ENCODE results near the gene OR2F2.

OR2F2 gene, protein sequence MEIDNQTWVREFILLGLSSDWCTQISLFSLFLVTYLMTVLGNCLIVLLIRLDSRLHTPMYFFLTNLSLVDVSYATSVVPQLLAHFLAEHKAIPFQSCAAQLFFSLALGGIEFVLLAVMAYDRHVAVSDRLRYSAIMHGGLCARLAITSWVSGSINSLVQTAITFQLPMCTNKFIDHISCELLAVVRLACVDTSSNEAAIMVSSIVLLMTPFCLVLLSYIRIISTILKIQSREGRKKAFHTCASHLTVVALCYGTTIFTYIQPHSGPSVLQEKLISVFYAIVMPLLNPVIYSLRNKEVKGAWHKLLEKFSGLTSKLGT

DNA sequence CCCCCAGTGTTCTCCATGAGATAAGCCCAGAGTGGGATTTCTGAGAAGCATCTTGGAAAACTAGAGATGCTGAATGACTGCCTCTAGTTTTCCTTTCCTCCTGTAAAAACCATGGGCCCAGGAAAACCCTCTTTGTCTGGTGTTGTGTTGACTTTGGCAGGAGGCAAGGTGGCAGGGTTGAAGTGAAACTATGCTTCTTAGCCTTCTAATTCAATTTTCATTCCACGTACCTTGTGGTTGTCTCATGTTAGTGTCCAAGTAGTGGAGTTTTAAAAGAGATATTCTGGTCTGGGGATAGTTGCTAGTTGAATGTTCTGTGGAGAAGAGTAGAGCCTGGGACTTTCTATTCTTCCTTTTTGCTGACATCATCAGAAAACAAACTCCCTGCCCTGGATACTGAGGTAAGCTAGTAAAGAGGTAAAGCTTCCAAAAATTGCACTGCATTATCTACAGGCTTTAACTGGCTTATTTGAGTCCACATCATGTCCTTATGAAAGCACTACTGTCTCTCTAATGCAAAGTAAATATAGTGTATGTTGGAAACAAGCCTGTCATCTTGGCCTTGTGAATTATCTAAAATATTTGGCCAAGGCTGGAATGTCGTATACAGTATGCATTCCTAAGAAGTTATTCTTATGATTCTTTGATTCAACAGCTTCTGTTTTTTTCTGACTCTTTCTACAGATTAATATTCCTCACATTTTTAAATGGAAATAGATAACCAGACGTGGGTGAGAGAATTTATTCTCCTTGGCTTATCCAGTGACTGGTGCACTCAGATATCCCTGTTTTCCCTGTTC is at the start of gene OR2F2:
Gene OR2F2 (plus strand): TSS at position 708 of the 800 bp plus-strand sequence. CDS start 0 bp downstream, at position 708.
- DNase-seq, result peak; percentile 70

DNA sequence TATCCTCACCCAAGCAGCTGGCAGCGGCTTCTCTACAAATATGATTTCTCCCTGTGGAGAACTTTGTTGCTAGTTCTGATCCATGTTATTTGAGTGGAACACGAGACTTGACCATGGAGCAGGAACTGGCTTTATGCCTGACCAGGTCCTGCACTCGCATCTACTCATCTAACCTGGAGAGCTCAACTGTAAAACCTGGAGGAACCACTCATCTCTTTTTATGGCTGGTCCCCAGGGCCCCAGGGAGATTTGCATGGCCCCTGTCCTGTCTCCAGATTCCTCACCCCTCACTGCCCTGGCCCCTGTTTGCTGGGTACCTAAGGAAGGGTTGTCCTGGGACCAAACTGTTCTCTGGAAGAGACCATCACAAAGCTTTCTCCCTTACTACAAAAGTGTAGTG is 49.1 kb upstream of the OR2F2 start:
- DNase-seq, result no peak

DNA sequence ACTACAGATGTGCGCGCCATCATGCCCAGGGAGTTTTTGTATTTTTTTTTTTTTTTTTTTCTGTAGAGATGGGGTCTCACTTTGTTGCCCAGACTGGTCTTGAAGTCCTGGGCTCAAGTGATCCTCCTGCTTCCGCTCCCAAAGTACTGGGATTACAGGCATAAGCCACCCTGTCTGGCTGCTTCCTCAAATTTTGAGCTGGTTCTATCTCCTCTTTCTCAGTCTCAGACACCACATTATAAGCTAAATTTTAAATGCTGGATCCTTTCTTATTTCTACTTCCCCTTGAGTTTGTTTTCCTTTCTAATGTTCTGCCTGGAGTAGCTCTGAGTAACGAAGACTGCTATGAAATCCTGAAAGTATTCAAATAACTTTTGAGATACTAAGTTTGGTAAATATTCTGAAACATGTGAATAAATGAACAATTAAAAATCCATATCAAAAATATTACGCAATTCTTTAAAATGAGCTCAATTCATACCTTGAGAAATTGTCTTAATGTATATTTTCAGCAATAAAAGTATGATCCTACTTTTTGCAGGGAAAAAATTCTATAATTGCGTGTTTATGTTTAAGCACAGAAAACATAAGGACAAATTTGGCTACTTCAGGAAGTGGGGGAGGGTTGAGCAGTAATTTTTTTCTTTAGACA is 48.1 kb upstream of the OR2F2 start:
- DNase-seq, result no peak

DNA sequence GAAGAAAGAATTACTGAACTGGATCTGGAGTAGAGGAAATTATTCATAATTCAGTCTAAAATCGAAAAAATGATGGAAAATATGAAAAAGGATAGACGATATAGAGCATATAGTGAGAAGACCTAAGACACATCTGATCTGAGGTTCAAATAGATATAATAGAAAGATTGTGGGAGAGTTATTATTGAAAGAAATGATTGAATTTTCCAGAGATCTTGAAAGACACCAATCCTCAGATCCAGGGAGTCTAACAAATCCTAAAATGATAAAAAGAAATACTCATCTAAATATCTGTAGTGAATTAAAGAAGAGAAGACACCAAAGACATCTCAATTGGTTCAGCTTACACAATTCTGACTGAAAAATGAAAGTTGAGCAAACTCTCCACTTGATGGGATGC is 46.0 kb upstream of the OR2F2 start:
- no peak for DNase-seq

DNA sequence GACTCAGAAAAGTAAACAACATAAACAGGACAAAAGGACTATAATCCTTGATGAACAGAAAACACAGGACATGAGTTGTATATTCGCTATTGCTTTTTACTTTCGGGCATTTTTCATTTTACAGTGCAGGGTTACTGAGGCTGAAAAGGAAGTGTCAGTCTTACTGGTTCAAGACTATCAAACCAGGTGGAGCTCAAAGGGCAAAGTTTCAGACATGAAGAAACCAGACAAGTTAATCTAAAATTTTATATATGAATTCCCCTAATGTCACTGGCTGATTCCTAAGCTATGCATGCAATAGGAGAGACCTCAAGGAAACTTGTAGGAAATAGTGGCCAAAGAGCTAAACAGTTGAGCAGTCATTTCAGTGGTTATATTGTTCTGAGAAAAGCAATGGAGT is 44.5 kb upstream of the OR2F2 start:
- DNase-seq, result no peak

DNA sequence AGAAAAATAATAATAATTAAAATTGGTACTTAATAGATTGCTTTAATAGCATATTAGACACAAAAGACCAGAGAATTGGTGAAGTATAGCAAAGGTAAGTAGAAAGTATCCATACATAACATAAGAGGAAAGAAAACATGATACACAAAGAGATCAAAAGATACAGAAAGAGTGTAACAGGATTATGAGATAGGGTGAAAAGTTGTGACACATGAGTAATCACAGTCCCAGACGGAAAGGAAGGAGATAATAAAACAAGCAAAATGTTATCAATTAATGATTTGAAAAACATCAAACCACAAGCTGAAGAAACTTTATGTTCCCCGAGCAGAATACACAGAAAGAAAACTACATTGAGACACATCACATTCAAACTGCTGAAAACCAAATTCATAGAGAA is 43.6 kb upstream of the OR2F2 start:
- no peak for DNase-seq

DNA sequence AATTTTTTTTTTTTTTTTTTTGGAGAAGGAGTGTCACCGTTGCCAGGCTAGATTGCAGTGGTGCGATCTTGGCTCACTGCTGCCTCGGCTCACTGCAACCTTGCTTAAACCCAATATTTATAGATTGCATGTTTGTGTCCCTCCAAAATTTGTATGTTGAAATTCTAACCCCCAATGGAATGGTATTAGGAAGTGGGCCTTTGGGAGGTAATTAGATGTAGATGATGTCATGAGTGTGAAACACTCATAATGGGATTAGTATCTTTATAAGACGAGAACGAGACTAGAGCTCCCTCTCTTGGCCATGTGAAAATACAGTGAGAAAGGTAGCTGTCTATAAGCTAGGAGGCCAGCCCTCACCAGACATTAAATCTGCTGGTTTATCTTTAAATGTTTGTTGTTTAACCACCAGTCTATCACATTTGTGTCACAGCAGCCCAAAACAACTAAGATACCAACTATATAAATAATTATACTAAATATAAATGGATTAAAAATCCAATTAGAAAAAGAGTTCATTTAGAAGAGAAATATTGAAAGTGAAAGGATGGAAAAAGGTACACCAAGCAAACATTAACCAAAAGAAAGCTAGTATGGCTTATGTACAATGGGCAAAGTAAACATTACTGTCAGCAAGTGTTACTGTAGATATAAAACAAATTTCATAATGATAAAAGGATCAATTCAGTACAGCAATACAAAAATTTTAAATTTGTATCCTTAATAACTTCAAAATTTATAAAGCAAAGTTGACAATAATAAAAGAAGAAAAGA is 42.3 kb upstream of the OR2F2 start:
- peak; percentile 38 for DNase-seq

DNA sequence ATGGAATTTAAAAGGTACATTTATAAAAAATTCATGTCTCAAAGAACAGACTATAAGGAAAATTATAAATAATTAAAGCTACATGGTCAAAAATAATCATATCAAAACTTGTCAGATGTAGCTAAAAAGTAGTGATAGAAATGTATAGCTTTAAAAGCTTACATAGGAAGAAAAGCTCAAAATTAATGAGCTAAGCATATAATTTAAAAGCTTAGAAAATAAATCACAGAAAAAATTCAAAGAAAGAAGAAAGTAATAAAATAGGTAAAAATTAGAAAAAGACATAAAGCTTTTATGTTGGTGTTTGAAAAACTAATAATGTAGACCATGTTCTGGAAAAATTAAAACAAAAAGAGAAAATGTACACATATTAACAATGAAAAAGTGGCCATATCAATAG is 38.4 kb upstream of the OR2F2 start:
- no peak for DNase-seq

DNA sequence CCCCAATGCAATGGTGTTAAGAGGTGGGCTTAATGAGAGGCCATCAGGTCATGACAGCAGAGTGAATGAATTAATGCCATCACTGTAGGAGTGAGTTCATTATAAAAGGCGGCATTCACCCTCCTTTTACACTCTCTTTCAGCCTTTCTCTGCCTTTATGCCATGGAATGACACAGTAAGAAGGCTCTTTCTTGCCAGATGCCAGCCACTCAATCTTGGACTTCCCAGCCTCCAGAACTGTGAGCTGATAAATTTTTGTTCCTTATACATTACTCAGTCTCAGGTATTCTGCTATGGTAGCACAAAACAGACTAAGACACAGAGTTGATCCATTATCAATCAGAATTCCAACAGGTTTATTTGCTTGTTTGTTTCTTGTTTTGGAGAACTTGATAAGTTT is 36.2 kb upstream of the OR2F2 start:
- DNase-seq, result no peak

DNA sequence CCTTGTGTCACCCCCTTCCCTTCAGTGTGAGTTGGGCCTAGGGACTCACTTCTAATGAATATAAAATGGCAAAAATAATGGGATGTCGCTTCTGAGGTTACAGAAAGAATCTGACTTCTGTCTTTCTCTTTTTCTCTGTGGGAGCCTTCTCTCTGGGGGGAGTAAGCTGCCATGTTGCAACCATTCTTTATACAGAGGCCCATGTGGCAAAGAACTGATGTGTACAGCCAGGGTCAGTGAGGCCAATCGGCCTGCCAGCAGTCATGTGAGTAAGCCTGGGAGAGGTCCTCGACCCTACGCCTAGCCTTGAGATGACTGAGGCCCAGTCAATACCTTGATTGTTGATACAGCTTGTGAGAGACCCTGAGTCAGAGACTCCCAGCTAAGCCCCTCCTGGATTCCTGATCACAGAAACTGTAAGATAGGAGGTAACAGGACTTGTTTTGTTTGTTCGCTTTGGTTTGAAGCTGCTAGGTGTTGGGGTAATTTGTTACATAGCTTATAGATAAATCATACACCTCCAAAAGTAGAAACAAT is 34.7 kb upstream of the OR2F2 start:
- DNase-seq, result peak; percentile 10

DNA sequence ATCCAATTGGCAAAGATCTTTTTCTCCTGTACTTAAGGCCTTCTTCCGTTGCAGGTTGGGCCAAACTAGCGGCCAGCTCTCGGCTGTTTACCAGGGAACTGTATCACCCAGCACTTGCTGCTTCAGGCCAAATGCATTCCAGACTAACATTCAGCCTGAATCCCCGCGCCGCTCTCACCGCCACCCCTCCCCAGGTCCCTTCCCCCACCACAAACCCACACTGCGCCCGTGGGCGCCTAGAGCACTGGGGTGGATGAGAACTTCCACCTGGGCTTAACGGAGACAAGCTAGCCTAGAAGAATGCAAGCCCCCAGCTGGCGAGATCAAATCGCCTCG is 33.7 kb upstream of the OR2F2 start:
- DNase-seq, result peak; percentile 48

DNA sequence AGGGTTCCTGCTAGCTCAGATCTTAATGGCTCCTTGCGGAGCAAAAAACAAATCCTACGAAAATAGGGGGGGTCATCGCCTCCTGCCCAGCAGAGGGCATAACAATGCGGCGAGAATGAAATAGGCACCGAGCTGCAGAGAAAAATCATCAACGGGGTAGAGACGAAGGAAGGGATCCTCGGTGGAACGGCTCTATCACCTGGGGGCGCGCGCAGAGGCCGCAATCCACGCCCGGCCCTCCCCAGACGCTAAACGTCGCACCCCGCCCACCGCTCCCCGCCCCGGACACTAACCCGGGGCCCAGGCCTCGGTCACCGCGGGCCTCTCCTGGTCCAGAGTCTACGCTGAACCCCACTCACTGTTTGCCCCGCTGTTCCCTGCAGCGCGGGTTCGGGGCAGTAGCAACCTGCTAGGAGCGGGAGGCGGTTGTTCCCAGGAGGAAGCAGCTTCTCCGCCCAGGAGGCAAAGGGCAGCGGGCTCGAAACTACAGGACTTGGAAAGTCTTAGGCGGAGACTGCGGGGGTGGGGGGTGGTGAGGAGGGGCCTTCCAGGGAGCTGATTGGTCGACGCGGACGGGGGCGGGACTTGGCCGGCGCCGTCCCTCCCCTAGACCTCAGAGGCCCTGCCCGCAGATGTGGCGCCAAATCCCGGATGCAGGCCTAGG is 33.2 kb upstream of the OR2F2 start, which contains the start of gene TCAF1:
Gene TCAF1 (minus strand): TSS at position 509 of the 664 bp plus-strand sequence. CDS start 25,568 bp downstream, outside the sequence.
- DNase-seq, result peak; percentile 95

DNA sequence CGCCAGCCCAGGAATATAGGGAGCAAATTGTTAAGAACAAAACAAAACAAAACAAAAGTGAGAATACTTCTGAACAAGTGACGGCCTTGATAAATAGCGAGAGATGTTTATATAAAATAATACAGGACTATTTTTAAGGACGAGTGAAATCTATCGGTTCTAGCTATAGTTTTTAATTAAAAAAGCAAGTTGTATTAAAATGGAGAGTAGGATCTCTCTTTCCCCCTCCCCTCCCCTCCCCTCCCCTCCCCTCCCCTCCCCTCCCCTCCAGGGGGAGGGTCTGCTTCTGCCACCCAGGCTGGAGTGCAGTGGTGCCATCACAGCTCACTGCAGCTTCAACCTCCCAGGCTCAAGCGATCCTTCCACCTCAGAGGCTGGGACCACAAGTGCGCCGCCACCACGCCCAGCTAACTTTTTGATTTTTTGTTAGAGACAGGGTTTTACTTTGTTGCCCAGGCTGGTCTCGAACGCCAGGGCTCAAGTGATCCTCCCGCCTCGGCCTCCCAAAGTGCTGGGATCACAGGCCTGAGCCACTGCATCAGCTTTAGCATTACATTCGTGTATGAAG is 32.6 kb upstream of the OR2F2 start:
- DNase-seq, result no peak

DNA sequence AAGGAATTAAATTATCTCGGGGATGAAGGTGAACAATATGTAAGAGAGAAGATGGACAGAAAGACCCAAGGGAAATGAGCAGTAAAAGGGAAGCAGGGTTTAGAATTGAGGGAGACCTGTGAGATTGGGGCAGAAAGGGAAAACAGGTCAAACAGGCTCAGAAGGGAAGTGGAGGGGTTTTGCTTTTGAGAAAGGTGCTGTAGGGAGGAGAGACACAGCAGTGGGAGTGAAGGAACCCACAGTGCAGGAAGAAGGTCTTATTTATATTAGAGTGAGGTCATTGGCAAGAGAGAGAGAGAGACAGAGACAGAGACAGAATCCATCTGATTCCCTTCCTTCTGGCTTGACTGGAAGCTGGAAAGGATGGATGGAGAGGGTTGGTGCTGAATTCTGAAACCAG is 29.5 kb upstream of the OR2F2 start:
- DNase-seq, result no peak

DNA sequence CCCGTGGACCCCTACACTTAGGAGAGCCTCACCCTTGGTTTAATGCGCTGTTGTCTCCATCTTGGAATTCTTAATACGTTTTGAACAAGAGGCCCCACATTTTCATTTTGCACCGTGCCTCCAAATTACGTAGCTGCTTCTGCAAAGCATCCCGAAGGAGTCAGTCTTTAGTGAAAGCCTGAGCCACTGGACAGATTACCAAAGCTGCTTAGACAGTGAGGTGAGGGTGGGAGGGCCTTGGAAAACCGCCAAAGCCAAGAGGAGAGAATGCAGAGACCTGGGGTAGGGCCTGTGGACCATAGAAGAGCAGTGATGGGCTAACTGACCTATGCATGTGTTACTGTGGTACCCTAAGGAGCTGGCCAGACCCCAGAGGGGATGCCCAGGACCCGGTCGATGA is 28.9 kb upstream of the OR2F2 start:
- no peak for DNase-seq

DNA sequence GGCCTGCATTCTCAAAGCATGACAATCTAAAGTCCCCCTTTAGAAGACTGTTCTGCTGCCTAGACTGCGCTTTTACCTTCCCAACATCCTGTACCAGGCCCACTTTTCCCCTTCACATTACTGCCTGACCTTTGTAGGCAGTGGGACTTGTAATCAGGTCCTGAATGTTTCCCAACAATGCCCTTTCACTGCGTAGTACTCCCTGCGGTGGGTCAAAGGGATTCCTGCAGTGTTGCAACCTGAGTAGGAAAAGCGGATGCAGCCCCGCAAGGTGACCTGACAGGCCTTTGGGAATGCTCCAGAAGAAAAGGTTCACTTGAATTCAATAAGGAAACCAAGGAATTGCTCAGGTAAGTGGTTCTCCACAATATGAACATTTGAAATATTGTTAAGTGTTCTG is 28.1 kb upstream of the OR2F2 start:
- no peak for DNase-seq

DNA sequence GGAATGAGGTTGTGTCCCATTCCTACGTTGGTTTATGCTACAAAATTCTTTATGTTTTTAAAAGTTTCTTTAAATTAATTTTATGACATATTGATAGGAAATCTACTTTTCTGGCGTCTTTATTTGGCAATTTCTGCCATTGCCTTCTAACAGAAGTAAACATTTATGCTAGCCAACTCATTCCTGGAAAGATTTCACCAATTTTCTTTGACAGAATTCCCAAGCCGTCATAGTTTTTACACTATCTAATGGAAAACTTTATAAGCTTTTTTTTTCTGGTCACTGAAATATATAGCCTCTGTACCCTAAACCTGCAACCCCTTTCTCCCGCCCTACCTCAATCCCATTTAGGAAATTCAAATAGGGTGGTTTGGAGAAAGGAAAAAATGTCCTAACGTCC is 26.9 kb upstream of the OR2F2 start:
- DNase-seq, result no peak

DNA sequence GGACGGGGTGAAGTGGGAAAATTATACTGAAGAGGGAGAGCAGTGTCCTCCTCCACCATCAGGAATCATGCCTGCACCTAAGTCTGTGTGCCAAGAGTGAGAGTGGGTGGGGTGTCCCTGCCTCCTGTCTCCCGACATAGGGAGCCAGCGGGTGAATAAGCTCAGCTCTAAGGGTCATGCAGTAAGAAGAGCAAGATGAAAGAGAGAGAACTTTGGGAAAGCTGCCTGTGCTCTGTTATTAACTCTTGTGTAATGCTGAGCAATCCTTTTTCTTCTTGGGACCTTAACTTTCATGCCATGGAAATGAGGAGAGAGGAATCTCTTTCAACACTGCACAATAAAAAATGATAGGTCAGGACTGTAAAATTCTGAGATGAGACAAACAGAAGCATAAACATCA is 25.2 kb upstream of the OR2F2 start:
- DNase-seq, result peak; percentile 22

DNA sequence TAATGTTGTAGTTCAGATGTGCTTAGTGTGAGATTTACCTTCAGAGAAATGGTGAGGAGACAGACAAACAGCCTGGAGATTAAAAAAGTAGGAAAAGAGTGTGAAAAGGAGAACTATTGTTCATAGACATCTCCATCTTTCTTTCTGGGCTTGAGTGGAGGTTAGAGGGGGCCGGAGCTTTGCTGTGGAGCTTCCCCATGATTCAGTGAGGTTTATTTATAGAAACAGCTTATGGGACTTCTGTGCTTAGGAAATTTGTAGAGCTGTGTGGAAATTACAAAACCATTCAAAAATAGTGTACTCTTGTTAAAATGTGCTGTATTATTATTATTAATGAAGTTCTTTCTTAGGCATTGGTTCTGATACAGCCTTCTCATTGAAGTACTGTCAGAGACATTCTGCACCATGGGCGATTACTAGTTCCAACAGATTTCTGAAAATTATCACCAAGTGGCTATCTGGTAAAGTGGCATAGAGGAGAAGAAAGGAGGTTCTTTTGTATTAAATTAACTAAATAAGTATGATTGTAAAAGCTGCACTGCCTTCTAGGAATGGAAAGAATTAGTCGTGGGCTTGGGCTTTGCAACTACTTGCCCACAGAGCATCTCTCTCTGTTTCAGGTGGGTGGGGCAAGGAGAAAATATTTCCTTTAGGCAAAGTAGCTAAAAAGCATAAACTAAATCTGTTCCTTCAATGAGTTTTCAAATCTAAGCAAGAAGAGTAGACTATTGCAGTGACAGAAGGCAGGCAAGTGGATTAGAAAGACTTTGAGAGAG is 24.4 kb upstream of the OR2F2 start:
- no peak for DNase-seq

DNA sequence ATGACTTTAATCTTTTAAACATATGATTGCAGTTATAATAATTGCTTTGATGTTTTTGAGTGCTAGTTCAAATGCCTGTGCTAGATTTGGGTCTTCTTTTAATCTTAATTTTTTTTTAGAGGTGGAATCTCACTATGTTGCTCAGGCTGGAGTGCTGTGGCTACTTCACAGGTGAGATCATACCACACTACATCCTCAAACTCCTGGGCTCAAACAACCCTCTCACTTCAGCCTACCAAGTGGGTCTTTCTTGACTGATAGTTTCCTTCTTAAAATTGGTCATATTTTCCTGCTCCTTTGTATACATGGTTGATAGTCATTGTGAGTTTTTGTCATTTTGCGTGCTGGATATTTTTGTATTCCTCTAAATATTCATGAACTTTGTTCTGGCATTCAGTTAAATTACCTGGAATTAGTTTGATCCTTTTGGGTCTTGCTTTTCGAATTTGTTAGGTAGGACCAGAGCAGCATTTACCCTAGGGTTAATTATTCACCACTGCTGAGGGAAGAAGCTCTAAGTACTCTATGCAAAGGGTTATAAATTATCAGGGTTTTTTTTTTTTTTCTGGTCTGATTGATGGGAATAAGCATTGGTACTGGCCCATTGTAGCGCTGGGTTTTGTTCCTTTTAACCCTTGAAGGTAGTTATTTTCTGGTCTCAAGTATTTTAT is 21.0 kb upstream of the OR2F2 start:
- DNase-seq, result no peak
